ENCODE data around the gene POLR3H. TPM values are rescaled to one million over a fixed set of nuclear protein-coding genes. Genes with fewer than 3 reads are reported as not detected.
"Not testable (repeated sequence)": the region's sequence is repeated elsewhere in the genome, so short reads cannot be mapped to it uniquely, and the experiment has no call there.

The POLR3H gene
- total RNA-seq, 1 experiment from 2014 or later: 16.6 TPM

DNA sequence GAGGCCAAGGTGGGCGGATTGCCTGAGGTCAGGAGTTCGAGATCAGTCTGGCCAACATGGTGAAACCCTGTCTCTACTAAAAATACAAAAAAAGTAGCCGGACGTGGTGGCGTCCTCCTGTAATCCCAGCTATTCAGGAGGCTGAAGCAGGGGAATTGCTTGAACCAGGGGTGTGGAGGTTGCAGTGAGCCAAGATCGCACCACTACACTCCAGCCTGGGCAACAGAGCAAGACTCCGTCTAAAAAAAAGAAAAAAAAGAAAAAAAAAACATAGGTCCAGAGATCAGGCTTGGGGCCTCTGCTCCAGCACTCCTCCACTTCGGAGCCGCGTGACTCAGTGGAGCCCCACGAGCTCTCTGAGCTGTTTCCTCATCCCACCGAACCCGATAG lies 14.0 kb upstream of the POLR3H start:
- H3K9me3 ChIP-seq (replicated peaks); DNase-seq (ENCODE audit: low read depth in 1 of 2, low spot score in 2 of 2); H3K4me3 ChIP-seq; H3K27ac ChIP-seq; H3K27me3 ChIP-seq (replicated peaks); H3K36me3 ChIP-seq: not testable (repeated sequence)
- H3K4me1 ChIP-seq (replicated peaks): peaks cover 23% of the 10 kb centered on the region

DNA sequence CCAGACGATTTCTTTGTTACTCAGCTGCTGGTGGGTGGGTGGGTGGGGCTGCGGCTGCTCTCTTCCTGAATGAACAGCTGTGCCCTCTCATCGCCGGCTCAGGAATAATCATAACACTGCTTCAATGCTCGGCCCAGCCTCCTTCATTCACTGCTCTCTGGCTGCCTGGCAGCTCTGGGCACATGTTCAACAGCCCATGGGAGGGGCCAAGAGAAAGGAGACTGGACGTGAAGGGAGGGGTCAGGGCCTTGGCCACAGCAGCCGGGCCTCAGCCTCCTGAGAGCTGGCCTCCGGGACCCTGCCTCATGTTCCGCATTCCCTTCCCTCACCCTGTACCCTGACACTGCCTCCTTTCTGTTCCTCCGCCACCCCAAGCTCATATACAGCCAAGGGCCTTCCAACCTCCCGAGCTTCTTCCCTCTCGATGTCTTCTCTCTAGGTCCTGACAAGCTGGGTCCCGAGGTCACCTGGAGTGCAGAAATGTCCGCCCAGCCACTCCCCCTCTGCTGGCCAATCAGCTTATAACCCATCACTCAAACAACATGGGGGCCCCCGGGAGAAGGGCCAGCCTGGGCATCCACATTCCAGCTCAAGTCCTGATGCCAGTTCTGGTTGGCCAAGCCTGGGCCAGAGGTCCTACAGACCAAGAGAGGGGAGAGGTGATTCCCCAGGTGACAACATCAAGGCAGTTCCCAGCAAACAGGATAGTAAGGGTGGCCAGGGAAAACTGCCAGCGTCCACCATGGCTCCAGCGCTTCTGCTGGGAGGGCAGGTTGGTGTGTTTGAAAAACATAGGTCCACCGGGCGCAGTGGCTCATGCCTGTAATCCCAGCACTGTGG lies 13.4 kb upstream of the POLR3H start:
- Histone ChIP-seq H3K27me3 (replicated peaks) (no peaks in the 10 kb centered on the region), H3K4me1 (replicated peaks) (peaks cover 17% of the 10 kb centered on the region), H3K36me3 (no peaks in the 10 kb centered on the region), H3K9me3 (replicated peaks) (0 out of 2 replicates have a peak, but pooled peaks cover 3% of the 10 kb centered on the region), H3K4me3 (no peak overlapping the region), H3K27ac (peak overlapping the region; percentile 31; the same call in 1 of the 2 replicates)
- peak; percentile 65 to 79 for DNase-seq (ENCODE audit: low read depth in 1 of 2, low spot score in 2 of 2)

DNA sequence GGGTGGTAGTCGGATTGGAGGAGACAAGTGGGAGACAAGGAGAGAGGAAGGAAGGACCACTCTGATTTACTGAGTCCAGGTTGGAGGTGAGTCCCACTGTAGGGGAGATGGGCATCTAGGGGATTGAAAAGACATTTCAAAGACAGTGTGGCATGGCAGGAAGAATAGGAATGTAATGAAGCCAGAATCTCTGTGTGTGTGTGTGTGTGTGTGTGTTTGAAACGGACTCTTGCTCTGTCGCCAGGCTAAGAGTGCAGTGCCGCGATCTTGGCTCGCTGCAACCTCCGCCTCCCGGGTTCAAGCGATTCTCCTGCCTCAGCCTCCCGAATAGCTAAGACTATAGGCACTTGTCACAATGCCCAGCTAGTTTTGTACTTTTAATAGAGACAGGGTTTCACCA lies 12.3 kb upstream of the POLR3H start:
- Histone ChIP-seq H3K27ac (no peak overlapping the region), H3K9me3 (replicated peaks) (0 out of 2 replicates have a peak, but pooled peaks cover 3% of the 10 kb centered on the region), H3K4me3 (no peak overlapping the region), H3K27me3 (replicated peaks) (no peaks in the 10 kb centered on the region), H3K4me1 (replicated peaks) (peaks cover 13% of the 10 kb centered on the region), H3K36me3 (no peaks in the 10 kb centered on the region)
- no peak for DNase-seq (ENCODE audit: low read depth in 1 of 2, low spot score in 2 of 2)

DNA sequence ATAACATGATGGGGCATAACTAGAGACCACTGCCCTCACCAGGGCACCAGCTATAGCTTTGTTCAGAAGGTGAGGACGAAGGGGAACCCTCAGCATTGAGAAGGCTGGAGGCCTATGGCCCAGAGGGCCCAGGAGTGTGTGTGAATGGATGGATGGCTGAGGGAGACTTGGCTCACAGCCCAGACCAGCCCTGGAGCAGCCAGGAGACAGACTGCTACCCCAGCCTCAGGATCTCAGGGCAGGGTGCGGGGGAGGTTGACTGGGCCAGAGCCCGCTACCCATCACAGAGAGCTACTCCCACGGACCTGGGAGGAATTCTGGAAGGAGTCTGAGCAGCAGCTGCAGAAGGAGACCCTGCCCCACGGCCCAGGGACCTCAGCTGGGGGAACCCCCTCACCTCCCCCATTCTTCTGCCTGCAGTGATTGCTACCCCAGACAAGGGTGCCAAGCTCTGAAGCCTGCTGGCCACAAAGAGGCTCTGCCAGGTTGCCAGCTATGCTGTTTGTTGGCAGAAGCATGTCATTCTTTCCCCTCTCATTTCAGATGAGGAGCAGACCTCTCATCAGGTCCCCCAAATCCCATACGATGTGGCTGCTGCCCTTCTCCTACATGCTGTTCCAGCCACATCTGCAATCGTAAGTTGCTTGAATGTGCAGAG lies 11.2 kb upstream of the POLR3H start:
- no peaks in the 10 kb centered on the region for H3K27me3 ChIP-seq (replicated peaks)
- H3K4me3 ChIP-seq: no peak overlapping the region
- H3K36me3 ChIP-seq: no peaks in the 10 kb centered on the region
- peaks cover 13% of the 10 kb centered on the region for H3K4me1 ChIP-seq (replicated peaks)
- H3K9me3 ChIP-seq (replicated peaks): 0 out of 2 replicates have a peak, but pooled peaks cover 3% of the 10 kb centered on the region
- H3K27ac ChIP-seq: no peak overlapping the region
- DNase-seq (ENCODE audit: low read depth in 1 of 2, low spot score in 2 of 2): no peak

DNA sequence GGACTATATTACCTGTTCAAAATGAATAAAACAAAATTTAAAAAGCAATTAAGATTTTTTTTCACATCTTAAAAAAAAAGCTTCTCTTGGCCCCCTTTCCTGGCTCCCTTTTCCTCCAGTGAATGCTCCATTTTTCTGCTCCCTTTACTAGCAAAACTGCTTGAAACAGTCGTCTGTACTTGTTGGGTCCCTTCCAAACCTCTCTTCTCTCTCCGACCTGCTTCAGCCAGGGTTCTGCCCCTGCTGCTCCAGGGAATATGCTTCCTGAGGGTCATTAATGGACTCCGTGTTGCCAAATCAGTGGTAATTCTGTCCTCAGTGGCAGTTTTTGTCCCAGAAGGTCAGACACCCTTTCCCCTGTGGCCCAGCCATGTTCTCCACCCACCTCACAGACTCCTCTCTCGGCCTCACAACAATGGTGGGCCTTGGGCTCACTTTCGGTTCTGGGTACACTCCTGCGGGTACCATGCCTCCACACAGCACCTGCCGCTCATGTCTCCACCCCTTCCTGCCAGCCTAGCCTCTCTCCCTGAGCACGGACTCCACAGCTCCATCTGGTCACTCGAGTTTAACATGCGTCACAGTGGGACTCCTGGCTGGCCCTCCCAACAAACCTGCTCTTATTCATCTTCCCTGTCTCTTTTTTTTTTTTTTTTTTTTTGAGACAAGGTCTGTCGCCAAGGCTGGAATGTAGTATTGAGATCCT lies 7.8 kb upstream of the POLR3H start:
- Histone ChIP-seq H3K9me3 (replicated peaks) (no peaks in the 10 kb centered on the region), H3K4me1 (replicated peaks) (peaks cover 4% of the 10 kb centered on the region), H3K27me3 (replicated peaks) (no peaks in the 10 kb centered on the region), H3K27ac (no peak overlapping the region), H3K36me3 (no peaks in the 10 kb centered on the region), H3K4me3 (no peak overlapping the region)
- DNase-seq (ENCODE audit: low read depth in 1 of 2, low spot score in 2 of 2): no peak

DNA sequence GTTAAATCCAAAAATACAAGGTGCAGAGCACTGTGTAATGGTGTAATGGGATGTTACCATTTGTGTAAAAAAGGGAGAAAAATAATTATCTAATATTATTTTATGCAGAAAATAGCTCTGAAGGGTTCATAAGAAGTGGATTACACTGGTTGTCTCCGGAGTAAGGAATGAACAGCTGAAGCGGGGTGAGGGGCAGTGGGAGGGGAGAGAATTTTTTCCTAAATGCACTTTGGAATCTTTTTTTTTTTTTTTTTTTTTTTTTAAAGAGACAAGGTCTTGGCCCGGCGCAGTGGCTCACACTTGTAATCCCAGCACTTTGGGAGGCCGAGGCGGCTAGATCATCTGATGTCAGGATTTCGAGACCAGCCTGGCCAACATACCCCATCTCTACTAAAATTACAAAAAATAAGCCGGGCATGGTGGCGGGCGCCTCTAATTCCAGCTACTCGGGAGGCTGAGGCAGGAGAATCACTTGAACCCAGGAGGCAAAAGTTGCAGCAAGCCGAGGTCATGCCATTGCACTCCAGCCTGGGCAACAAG lies 6.8 kb upstream of the POLR3H start:
- Histone ChIP-seq H3K4me1 (replicated peaks) (no peaks in the 10 kb centered on the region), H3K27me3 (replicated peaks) (no peaks in the 10 kb centered on the region), H3K9me3 (replicated peaks) (no peaks in the 10 kb centered on the region), H3K27ac (no peak overlapping the region), H3K4me3 (no peak overlapping the region), H3K36me3 (no peaks in the 10 kb centered on the region)
- DNase-seq (ENCODE audit: low read depth in 1 of 2, low spot score in 2 of 2): no peak

DNA sequence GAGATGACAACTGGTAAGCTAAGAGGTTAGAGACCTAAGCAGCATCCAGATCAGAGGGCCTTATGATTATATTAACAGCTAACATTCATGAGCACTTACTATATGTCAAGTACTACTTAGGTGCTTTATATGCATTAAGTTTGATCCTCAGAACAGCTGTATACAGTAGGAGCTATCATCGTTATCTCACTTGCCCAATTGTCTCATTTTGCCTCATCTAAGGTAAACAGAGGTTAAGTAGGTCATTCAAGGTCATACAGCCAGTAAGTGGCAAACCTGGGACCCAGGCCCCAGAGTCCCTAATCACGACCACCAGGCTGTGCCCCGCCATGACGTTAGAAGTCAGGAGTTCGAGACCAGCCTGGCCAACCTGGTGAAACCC lies 4.6 kb upstream of the POLR3H start:
- H3K36me3 ChIP-seq: peaks cover 3% of the 10 kb centered on the region; the same call in 1 of the 2 replicates
- H3K4me1 ChIP-seq (replicated peaks): peaks cover 7% of the 10 kb centered on the region; the same call in 1 of the 2 replicates
- H3K9me3 ChIP-seq (replicated peaks): no peaks in the 10 kb centered on the region
- no peaks in the 10 kb centered on the region for H3K27me3 ChIP-seq (replicated peaks)
- DNase-seq (ENCODE audit: low read depth in 1 of 2, low spot score in 2 of 2): no peak
- H3K4me3 ChIP-seq: no peak overlapping the region
- H3K27ac ChIP-seq: no peak overlapping the region

DNA sequence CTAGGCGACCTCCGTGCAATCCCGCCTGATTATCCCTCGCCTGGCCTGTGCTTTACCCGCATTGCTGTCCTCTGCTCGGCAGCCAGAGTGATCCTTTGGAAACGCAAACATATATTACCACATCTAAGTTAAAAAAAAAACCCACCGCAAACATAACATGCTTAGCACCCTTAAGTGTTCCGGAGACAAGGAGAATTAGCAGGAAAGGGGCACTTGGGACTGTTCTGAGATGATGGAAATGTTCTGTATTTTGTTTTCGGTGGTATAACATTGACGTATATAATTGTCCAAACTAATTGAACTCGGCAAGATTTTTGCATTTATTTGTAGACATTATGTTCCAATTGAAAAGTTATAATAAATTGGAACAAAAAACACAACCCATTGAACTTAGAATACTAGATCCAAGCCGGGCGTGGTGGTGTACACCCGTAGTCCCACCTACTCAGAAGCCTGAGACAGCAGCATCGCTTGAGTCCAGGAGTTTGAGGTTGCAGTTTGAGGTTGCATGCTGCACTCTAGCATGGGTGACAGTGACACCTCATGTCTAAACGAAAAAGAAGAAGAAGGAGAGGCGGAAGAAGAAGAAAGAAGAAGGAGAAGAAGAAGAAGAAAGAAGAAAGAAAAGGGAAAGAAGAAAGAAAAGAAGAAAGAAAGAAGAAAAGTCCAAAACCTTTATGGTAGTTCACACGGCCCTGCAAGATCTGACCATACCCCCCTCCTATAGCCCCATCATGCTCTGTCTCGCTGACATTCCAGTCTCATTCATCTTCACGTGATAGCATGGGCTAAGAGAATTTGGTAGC lies 604 bp upstream of the POLR3H start:
- H3K36me3 ChIP-seq: peaks cover 10% of the 10 kb centered on the region
- no peak for DNase-seq (ENCODE audit: low read depth in 1 of 2, low spot score in 2 of 2)
- H3K27me3 ChIP-seq (replicated peaks): no peaks in the 10 kb centered on the region
- H3K4me3 ChIP-seq: peak overlapping the region; percentile 82
- H3K4me1 ChIP-seq (replicated peaks): peaks cover 20% of the 10 kb centered on the region
- H3K27ac ChIP-seq: no peak overlapping the region
- H3K9me3 ChIP-seq (replicated peaks): no peaks in the 10 kb centered on the region

DNA sequence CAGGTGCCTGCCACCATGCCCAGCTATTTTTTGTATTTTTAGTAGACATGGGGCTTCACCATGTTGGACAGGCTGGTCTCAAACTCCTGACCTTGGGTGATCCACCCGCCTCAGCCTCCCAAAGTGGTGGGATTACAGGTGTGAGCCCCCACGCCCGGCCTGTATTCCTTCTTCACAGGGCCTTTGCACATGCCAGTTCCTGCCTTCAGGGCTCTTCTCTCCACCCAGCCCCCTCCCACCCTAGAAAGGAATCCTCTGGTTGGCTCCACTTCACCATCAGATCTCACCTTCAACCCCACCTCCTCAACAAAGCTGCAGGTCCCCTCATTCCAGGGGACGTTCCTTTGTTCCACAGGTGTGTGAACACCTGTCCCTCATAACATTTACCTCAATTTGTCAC lies 2.0 kb downstream of the POLR3H start:
- Histone ChIP-seq H3K36me3 (peaks cover 25% of the 10 kb centered on the region), H3K4me3 (no peak overlapping the region), H3K27me3 (replicated peaks) (no peaks in the 10 kb centered on the region), H3K4me1 (replicated peaks) (peaks cover 20% of the 10 kb centered on the region), H3K9me3 (replicated peaks) (no peaks in the 10 kb centered on the region), H3K27ac (no peak overlapping the region)
- DNase-seq (ENCODE audit: low read depth in 1 of 2, low spot score in 2 of 2): no peak

DNA sequence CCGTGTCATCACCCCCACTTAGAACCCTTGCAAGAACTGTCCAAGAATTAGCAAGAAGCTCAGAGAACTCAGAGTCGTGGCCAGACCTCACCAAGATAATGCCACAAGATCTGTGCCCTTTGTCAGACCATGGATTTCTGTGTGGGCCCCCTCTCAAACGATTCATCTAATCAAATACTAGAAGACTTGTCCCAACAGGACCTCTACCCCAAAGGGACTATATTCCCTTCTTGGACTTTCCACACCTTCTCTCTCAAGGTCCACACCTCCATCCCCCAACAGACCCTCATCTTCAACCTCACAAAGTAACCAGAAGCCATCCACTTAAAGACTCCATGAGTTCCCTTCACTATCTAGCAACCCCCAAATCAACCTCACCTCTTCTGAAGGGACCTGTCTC lies 2.8 kb downstream of the POLR3H start:
- Histone ChIP-seq H3K36me3 (peaks cover 27% of the 10 kb centered on the region), H3K4me3 (no peak overlapping the region), H3K27me3 (replicated peaks) (no peaks in the 10 kb centered on the region), H3K27ac (no peak overlapping the region), H3K4me1 (replicated peaks) (peaks cover 20% of the 10 kb centered on the region), H3K9me3 (replicated peaks) (no peaks in the 10 kb centered on the region)
- DNase-seq (ENCODE audit: low read depth in 1 of 2, low spot score in 2 of 2): no peak

DNA sequence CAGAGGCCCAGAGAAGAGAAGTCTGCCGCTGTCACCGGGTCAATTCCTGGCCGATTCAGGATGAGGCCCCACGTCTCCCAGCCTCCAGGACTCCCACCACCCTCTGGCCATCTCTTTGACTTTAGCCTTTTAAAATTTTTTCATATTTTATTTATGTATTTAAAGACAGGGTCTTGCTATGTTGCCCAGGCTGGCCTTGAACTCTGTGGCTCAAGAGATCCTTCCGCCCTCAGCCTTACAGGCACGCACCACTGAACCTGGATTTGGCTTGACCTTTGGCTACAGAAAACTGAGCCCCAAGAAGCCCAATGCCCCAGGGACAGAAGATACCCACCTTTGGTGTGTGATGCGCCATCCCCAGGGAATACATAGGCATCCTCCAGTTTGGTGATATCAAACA lies 3.9 kb downstream of the POLR3H start:
- Histone ChIP-seq H3K27me3 (replicated peaks) (no peaks in the 10 kb centered on the region), H3K9me3 (replicated peaks) (no peaks in the 10 kb centered on the region), H3K4me3 (no peak overlapping the region), H3K27ac (no peak overlapping the region), H3K4me1 (replicated peaks) (peaks cover 20% of the 10 kb centered on the region), H3K36me3 (peaks cover 27% of the 10 kb centered on the region)
- DNase-seq (ENCODE audit: low read depth in 1 of 2, low spot score in 2 of 2): no peak

DNA sequence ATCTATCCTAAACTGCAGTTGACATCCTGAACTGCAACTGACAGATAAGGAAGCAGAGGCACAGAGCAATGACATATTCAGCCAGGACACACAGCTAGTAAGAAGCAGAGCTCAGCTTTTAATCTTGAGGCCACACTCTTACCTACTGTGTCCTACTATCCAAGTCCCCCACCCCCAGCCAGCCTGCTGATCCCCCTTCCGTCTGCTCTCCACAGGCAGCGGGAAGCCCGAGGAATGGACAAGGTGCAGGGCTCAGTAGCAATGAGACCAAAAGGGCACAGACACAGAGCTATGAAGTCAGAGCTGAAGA lies 4.3 kb downstream of the POLR3H start:
- Histone ChIP-seq H3K4me1 (replicated peaks) (peaks cover 20% of the 10 kb centered on the region), H3K27ac (no peak overlapping the region), H3K27me3 (replicated peaks) (no peaks in the 10 kb centered on the region), H3K4me3 (no peak overlapping the region), H3K9me3 (replicated peaks) (no peaks in the 10 kb centered on the region), H3K36me3 (peaks cover 29% of the 10 kb centered on the region)
- DNase-seq (ENCODE audit: low read depth in 1 of 2, low spot score in 2 of 2): no peak
